ENCODE data around the gene LRMDA.

GRCh38 chr10:76375761-76376160 is 944.3 kb downstream of the LRMDA start:
- TF ChIP-seq, protein P1, sequence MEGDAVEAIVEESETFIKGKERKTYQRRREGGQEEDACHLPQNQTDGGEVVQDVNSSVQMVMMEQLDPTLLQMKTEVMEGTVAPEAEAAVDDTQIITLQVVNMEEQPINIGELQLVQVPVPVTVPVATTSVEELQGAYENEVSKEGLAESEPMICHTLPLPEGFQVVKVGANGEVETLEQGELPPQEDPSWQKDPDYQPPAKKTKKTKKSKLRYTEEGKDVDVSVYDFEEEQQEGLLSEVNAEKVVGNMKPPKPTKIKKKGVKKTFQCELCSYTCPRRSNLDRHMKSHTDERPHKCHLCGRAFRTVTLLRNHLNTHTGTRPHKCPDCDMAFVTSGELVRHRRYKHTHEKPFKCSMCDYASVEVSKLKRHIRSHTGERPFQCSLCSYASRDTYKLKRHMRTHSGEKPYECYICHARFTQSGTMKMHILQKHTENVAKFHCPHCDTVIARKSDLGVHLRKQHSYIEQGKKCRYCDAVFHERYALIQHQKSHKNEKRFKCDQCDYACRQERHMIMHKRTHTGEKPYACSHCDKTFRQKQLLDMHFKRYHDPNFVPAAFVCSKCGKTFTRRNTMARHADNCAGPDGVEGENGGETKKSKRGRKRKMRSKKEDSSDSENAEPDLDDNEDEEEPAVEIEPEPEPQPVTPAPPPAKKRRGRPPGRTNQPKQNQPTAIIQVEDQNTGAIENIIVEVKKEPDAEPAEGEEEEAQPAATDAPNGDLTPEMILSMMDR (IDR thresholded peaks at IDR 0.05), result no peak
- TF ChIP-seq POLR2AphosphoS5 (IDR thresholded peaks at IDR 0.05), result no peak
